ENCODE data around the gene MN1. TPM values are rescaled to one million over a fixed set of nuclear protein-coding genes. Genes with fewer than 3 reads are reported as not detected.

MN1 gene
- polyA plus RNA-seq, 1 experiment, result 1.3 TPM

DNA sequence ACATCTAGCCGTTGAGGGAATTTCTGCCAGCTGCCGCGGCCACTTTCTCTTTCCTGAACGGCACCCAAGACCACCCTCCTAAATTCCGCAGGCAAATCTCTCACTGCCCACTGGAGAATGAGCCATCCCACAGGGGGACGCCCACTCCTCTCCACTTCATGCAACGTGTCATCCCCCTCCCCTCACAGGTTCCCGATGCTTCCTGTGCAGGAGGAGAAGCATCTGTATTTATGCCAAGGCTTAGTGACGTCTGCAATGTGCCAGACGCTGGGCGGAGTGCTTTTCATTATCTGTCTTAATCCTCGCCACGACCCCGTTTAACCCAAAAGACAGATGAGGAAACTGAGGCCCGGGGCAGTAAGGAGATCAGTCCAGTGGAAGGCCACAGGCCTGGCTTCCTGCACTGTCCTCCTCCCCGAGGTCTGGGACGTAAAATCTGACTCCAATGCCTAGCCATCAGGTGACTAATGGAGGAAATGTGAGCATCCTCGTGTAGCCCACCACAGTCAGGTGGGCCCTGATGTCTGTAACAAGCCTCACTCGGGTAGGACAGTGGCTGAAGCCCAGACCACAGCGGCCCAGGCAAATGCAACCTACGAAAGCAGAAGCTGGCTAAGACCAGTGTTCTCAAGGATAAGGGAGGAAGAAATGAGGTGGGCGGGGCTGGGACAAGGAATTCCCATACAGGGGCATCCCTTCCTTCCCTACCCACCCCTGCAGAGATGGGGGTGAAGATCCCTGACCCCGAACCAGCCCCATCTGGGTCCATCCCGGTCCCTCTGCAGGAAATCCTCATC is 23.1 kb downstream of the MN1 start:
- no peak for DNase-seq (ENCODE audit: low read depth)
- Histone ChIP-seq H3K36me3 (ENCODE audit: control insufficient read depth, insufficient read depth, low read length) (no peaks in the 10 kb centered on the region), H3K27me3 (ENCODE audit: control insufficient read depth, insufficient read depth, low read length) (no peaks in the 10 kb centered on the region), H3K4me3 (ENCODE audit: low read depth, low read length) (no peak overlapping the region)
- TF ChIP-seq, protein P1, sequence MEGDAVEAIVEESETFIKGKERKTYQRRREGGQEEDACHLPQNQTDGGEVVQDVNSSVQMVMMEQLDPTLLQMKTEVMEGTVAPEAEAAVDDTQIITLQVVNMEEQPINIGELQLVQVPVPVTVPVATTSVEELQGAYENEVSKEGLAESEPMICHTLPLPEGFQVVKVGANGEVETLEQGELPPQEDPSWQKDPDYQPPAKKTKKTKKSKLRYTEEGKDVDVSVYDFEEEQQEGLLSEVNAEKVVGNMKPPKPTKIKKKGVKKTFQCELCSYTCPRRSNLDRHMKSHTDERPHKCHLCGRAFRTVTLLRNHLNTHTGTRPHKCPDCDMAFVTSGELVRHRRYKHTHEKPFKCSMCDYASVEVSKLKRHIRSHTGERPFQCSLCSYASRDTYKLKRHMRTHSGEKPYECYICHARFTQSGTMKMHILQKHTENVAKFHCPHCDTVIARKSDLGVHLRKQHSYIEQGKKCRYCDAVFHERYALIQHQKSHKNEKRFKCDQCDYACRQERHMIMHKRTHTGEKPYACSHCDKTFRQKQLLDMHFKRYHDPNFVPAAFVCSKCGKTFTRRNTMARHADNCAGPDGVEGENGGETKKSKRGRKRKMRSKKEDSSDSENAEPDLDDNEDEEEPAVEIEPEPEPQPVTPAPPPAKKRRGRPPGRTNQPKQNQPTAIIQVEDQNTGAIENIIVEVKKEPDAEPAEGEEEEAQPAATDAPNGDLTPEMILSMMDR (IDR thresholded peaks at IDR 0.05; ENCODE audit: insufficient read depth, low read depth, low read length), result no peak
- CTCF ChIA-PET, result no interaction called here
- POLR2A ChIA-PET, result no interaction called here

DNA sequence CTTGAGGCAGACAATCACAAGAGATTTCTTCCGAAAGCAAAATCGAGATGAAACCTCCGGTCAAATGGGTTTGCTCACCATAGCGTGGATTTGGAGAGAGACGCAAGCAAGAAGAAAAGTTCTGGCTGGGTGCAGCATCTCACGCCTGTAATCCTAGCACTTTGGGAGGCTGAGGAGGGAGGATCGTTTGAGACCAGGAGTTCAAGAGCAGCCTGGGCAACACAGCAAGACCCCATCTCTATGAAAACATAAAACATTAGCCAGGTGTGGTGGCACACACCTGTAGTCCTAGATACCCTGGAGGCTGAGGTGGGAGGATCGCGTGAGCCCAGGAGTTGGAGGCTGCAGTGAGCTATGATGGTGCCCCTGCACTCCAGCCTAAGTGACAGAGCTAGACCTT is 24.4 kb downstream of the MN1 start:
- Histone ChIP-seq H3K4me3 (ENCODE audit: low read depth, low read length) (no peak overlapping the region), H3K36me3 (ENCODE audit: control insufficient read depth, insufficient read depth, low read length) (no peaks in the 10 kb centered on the region), H3K27me3 (ENCODE audit: control insufficient read depth, insufficient read depth, low read length) (no peaks in the 10 kb centered on the region)
- ChIA-PET POLR2A (no interaction called here), CTCF (no interaction called here)
- DNase-seq (ENCODE audit: low read depth), result no peak
- TF ChIP-seq, protein P1 (IDR thresholded peaks at IDR 0.05; ENCODE audit: insufficient read depth, low read depth, low read length), result no peak

DNA sequence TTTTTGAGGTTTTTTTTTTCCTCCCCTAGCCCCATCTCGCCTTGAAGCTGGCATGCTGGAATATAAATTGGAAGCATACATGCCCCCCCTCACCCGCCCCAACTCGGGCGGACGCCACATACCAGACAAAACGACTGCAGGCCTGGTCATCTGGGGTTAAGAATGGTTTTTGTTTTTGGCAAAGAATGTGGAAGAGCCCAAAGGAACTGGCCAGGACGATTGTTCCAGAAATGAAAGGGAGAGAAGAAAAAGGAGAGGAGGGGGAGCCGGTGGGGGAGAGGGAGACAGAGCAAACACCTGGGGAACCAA is 25.0 kb downstream of the MN1 start:
- TF ChIP-seq, protein P1 (IDR thresholded peaks at IDR 0.05; ENCODE audit: insufficient read depth, low read depth, low read length), result no peak
- CTCF ChIA-PET, result no interaction called here
- H3K36me3 ChIP-seq (ENCODE audit: control insufficient read depth, insufficient read depth, low read length), result no peaks in the 10 kb centered on the region
- no peaks in the 10 kb centered on the region for H3K27me3 ChIP-seq (ENCODE audit: control insufficient read depth, insufficient read depth, low read length)
- POLR2A ChIA-PET, result no interaction called here
- H3K4me3 ChIP-seq (ENCODE audit: low read depth, low read length), result no peak overlapping the region
- DNase-seq (ENCODE audit: low read depth), result no peak

DNA sequence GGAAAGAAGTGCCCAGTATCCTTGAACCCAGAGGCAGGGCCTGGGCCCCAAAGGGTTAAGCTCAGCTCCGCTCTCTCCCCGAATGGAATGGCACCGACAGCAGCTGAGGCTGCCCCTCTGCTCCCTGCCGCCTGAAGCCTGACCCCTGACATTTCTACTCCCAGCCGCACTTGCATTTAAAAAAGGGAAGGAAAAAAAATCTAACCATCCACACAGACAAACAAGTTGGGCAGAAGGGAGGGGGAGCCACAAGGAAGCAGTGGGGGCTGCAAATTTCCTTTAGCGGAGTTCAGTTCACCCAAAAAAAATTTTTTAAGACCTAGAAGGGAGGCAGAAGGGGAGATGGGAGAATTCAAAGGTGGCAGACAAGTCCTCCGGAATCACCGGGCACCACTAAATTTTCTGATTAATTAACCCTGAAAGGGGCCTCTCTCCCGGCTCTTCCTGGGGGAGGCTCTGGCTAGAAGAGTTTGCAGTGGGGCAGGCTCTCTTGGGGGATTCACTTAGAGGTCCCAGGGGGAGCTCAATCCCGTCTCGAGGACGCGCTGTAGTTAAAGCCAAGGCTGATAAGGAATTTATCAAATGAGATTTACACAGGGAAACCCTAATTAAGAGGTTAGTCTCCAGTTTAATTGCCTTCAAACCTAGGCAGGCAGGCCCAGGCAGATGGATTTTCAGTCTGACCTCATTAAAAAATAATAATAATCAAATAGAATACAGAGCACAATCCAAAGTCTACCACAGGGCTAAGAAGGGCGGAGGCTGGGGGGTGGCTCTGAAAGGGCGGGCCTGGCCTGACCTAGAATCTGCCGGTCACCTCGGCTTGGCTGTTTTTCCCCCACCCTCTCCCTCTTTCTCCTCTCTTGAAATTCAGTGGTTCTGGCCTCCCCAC is 25.6 kb downstream of the MN1 start:
- POLR2A ChIA-PET, result no interaction called here
- TF ChIP-seq, protein P1 (IDR thresholded peaks at IDR 0.05; ENCODE audit: insufficient read depth, low read depth, low read length), result no peak
- no peaks in the 10 kb centered on the region for H3K36me3 ChIP-seq (ENCODE audit: control insufficient read depth, insufficient read depth, low read length)
- H3K4me3 ChIP-seq (ENCODE audit: low read depth, low read length), result no peak overlapping the region
- DNase-seq (ENCODE audit: low read depth), result no peak
- CTCF ChIA-PET, result interaction anchor here (1.2 kb wide), 1 partner anchor 21 kb away, joined by 5 read pairs; no protein-coding TSS in a partner anchor
- no peaks in the 10 kb centered on the region for H3K27me3 ChIP-seq (ENCODE audit: control insufficient read depth, insufficient read depth, low read length)

DNA sequence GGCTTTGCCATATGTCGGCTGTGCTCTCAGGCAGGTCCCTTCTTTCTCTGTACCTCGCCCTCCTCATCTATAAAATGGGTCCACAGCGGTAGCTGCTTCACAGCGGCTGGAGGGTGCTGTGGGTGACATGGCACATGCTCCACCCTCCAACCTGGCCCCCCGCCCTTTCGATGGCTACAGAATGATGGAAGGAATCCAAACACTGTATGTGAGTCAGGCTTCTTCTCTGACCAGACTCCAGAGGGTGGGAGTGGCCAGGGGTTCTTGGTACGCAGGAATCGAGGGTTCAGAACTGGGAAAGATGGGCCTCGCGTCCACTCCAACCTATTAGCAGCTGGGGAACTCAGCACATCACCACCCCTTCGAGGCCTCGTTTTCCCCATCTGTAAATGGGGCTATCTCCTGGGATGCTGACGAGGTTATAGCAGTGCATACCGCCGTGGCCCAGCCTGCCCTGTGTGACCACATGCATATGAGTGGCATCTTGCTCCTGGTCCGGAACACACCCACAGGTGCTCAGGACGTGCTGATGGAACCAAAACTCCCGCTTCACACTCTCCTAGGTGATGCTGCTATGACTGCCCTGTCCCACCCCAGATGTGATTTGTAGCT is 26.4 kb downstream of the MN1 start:
- DNase-seq (ENCODE audit: low read depth), result no peak
- H3K36me3 ChIP-seq (ENCODE audit: control insufficient read depth, insufficient read depth, low read length), result no peaks in the 10 kb centered on the region
- CTCF ChIA-PET, result interaction anchor here (1.2 kb wide), 1 partner anchor 20 kb away, joined by 5 read pairs; no protein-coding TSS in a partner anchor
- H3K4me3 ChIP-seq (ENCODE audit: low read depth, low read length), result no peak overlapping the region
- H3K27me3 ChIP-seq (ENCODE audit: control insufficient read depth, insufficient read depth, low read length), result no peaks in the 10 kb centered on the region; the same call in 1 of the 2 replicates
- TF ChIP-seq, protein P1 (IDR thresholded peaks at IDR 0.05; ENCODE audit: insufficient read depth, low read depth, low read length), result no peak
- POLR2A ChIA-PET, result no interaction called here

Data from BJ (cell line).